Gastrocnemius medialis (tissue), 4 donors: ENCODE results near the gene NEMP2.

ENCODE experiments used
- POLR2A ChIP-seq, 2 donors: fragments of 450-650 bp; IDR thresholded peaks; one replicate each; pipeline ENCODE4 v1.6.1; 2017; ENCODE audit warnings: antibody characterized with exemption in 2 of 2, mild to moderate bottlenecking in 2 of 2, moderate library complexity in 2 of 2
- TF ChIP-seq, protein P1 (sequence below), 5 experiments: fragments of 450-650 bp in 3 of 5; fragments of 200-600 bp in 2 of 5; sonication (generic) in 2 of 5; IDR thresholded peaks in 4 of 5; conservative IDR thresholded peaks in 1 of 5; 1 replicate in 4 of 5; 2 replicates in 1 of 5; pipeline ENCODE4 v1.5.1; 2016 to 2019; ENCODE audit warnings: antibody characterized with exemption in 5 of 5, mild to moderate bottlenecking in 3 of 5, moderate library complexity in 3 of 5

DNA sequence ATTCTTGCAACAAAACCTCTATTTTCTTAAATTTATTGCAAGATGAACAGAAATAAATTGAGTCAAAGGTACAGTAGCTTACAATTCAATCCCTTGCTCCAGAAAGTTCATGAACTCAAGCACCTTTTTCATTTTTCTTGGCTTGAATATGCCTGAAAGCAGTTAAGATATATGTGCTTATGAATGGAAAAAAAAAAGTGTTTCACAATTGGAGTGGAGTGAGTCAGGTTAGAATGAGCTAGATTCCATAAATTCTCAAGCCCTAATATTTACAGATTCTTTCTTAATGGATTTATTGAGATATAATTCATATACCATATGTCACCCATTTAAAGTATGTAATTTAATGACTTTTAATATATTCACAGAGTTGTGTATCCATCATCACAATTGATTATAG, 39.6 kb upstream of the NEMP2 start:
- TF ChIP-seq, protein P1, sequence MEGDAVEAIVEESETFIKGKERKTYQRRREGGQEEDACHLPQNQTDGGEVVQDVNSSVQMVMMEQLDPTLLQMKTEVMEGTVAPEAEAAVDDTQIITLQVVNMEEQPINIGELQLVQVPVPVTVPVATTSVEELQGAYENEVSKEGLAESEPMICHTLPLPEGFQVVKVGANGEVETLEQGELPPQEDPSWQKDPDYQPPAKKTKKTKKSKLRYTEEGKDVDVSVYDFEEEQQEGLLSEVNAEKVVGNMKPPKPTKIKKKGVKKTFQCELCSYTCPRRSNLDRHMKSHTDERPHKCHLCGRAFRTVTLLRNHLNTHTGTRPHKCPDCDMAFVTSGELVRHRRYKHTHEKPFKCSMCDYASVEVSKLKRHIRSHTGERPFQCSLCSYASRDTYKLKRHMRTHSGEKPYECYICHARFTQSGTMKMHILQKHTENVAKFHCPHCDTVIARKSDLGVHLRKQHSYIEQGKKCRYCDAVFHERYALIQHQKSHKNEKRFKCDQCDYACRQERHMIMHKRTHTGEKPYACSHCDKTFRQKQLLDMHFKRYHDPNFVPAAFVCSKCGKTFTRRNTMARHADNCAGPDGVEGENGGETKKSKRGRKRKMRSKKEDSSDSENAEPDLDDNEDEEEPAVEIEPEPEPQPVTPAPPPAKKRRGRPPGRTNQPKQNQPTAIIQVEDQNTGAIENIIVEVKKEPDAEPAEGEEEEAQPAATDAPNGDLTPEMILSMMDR (IDR thresholded peaks at IDR 0.05 in 4 of 5, conservative IDR thresholded peaks at IDR 0.05 in 1 of 5): no peak
- no peak for TF ChIP-seq POLR2A (IDR thresholded peaks at IDR 0.05)
